Stimulated activated CD4-positive, alpha-beta T cell treated with anti-CD3 and anti-CD28 coated beads, Interleukin-4, amount 100 ng/mL, for 4 hours (primary cell): ENCODE data around the gene KCND2.

Experiments used
- DNase-seq, 2 experiments: peaks; one replicate each; pipeline ENCODE4 v3.0.0-alpha.2; 2020

Gene KCND2

DNA sequence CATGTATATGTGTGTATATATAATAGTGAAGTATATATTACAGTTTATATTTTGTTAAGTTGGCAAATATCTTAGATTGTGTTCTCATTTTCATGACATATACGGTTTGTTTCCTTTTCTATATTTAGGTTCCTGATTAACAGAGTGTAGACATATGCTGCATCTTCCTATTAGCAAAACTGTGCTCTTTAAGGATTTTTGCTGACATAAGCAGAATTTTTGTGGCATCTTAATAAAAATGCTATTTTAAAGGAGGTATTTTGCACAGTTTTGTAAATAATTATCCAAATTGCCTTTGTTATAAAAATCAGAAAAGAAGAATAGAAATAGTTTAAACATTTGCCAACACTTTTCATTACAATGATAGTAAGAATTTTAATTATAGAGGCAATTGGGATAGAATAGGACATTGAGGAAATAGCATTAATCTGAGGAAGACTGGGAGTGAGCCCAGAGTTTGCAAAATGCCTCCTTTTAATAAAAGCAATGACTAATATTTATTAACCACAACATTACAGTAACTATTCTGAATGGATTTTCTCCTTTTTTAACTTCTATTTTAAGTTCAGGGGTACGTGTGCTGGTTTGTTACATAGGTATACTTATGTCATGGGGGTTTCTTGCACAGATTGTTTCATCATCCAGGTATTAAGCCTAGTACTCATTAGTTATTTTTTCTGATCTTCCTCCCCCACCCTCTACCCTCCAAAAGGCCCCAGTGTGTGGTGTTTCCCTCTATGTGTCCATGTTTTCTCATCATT lies 38.2 kb downstream of the KCND2 start:
- no peak for DNase-seq

DNA sequence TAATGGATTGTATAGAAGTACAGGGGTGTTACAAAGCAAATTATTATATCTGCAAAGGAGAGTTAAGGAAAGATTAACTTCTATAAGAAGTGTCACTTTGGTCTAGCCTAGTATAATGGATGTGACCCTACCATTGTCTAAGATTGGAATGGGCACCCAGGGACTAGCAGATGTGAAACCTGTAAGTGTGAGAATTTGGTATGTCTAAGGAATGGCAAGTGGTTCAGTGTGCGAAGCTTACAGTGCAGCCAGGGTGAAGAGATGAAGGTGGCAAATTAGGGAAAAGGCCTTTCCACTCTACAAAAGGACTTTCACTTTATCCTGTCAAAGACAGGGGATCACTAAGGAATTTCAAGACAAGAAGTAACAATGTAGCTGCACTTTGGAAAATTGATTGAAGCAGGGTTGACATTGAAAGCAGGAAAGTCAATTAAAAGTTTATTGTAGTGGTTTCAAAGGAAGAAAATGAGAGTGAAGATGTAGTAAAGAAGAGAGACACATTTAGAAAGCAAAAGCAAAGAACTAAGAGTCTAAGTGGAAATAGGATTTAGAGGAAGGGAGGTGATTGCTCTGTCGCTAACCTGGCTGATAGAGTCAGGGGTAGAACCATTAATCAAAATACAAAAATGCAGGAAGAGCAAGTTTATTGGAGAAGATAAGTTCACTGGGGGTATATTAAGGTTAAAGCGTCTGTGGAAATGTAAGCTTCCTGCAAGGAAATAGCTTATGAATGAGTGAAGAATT lies 47.4 kb downstream of the KCND2 start:
- no peak for DNase-seq

DNA sequence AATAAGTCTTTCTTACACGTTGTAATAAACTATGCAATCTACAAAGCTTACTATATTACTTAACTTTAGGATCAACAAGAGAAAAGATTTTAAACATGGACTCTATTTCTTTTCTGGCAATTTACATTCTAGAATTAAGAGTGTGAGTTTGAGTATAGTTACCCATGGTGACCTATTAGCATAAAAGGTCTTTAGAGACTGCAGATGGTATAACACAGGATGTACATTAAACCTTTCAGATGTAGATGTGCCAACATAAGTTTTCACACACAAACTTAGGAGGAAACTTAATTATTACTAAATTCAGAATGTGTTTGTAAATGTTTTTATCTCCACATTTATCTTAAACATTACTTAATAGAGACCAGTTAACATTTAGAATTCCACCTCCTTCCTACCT lies 54.1 kb downstream of the KCND2 start:
- no peak for DNase-seq

DNA sequence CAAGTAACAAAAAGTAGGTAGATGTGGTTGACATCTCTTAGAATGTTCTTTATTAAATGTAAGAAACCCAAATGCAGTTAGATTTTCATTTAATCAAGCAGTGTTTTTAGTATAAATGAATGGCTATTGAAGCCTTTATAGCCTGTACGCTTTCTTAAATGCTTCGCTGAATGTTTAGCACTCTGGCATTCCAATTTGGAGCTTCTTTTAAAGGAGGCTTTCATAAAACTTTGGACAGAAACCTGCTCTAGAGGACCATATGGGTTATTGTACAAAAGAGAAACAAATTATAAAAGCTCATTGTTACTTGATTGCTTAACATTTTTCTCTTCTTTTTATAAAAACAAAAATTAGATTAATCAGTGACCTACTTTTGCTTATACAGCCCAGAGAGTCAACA lies 59.5 kb downstream of the KCND2 start:
- no peak for DNase-seq

DNA sequence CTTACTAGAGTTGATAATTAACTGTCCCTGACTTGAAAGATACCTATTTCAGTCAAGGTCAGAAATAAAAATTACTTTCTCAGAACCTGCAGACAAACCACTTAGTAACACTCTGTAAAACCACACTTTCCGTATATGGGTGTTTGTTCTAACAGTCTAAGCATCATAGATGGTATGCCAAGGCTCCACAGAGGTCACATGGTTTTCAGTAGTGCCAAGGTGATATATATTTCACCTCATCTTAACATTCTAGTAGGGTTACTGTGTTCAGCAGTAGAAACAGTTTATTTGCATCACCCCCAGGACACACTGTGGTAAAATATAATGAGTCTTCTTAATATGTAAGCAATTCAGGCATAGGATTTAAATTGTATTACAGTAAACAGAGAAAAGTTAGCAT lies 61.5 kb downstream of the KCND2 start:
- no peak for DNase-seq

DNA sequence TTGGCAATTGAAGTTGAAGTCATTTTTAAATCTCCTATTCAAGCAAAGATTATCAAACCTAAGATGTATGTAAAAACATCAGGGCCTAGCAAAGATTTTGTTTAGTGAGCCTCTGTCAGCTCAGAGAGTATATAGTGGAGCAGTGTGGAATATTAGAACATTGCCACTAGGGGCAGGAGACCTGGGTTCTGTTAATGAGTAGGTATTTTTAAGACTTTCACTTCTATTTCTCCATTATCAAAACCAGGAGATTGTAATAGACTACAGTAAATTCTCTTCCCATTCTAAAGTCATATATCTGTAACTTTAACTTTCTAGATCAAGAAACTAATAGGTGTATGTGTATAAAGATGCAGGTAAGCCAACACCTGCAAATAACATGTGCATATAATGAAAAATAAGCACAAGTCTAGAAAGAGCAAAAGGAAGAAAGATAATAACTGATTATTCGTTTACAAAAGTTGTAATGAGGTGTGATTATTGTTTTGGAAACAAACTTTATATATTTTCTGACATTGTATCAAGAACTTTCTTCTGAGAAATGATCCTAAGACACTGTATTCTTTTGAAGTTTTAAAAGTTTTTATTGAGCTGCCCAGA lies 64.4 kb downstream of the KCND2 start:
- no peak for DNase-seq

DNA sequence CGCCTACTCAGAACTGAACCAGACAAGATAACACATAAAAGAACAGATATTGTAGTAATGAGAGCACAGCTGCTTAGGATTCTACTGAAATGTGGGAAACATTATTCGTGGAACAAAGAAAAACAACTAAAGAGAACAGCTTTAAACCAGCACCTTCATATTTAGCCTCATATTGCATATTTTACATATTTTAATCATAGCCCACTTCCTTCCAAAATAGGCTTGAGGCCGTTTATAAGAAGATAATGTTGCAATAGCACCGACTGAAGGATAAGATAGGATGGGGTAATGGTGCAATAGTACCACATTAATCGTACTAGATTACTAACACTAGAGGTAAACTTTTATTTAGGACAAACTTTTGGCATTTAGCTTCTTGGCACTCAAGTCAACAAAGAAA lies 71.3 kb downstream of the KCND2 start:
- DNase-seq: no peak

DNA sequence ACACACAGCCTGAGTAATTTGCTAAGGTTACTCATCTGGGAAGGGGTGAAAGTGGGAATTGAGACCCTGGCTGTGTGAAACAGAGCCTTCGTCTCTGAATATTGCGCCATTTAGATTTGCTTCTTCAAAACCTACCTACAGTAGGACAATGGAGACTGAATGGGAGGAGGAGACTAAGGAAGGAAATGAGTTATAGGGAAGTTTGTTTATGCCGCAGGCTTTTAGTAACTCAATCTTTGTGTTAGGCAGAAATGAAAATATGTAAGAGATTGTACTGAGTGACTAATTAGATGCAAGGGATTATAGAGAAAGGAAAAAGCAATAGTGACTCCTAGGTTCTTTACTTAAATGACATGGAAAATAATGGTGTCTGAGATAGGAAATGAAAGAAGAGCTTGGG lies 80.2 kb downstream of the KCND2 start:
- DNase-seq: no peak

DNA sequence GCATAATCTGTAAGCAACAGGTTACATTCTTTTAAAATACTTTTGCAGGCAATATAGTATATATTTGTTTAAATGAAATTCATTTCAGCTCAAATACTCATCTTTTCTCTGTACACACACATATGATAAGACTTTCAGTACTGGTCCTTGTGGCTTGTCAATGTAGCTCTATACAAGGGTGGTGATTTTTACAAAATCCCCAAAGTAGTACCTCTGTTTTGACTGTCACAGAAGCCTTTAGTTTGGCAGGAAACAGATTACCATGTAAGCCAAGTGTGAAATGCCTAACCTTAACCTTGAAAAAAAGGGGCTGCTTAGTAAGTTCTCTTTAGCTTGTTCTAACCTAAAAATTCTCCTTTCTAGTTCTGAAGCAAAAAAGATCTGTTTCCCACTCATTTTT lies 87.9 kb downstream of the KCND2 start:
- DNase-seq: no peak

DNA sequence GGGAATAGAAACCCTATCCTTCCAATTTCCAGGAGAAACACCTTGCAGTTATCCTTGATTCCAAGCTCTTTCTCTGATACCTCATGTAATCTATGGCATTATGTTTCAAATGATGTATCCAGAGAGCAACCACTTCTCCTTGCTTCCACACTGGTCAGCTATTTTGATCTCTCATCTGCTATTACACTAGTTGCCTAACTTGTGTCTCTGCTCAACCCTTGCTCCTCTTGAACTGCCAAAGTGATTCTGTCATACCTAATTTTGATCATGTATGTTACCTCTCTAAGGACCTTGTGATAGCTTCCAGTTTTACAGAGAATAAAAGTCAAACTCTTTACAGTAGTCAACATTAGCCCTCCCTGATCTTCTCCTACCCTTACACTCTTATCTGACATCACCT lies 90.4 kb downstream of the KCND2 start:
- no peak for DNase-seq

DNA sequence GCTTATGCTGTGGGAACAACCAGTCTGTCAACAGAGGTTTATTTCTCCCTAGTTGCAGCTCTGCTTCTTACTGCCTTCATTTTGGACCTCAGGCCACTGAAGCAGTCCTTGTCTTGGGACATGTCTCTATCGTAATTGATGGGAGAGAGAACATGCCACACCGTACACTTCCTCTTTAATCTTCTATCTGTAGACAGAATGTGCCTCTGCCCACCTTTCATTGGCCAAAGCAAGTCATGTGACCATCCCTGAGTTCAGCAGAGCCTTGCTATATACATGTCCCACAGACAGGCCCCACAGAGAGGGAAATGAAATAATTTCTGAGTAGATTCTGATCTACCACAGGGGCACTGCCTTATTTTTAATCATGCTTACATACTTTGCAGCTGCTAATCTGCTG lies 98.0 kb downstream of the KCND2 start:
- no peak for DNase-seq

DNA sequence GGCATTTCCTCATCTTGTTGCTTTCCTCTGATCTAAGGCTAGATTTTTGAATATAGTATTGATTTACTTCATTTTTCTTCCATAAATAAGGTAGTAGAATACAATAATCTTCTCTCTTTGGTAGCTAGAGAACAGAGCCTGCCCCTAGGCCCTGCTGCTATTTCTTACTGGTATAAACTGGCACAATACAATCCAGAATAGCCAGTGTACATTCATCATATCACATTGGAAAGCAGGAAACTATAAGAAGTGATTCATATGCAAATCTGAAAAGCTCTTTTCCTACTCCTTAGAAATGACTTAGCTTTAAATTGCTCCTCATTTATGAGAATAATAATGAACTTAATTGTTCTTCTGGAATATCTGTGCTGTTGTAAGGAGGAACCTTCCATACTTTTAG lies 100.2 kb downstream of the KCND2 start:
- no peak for DNase-seq

DNA sequence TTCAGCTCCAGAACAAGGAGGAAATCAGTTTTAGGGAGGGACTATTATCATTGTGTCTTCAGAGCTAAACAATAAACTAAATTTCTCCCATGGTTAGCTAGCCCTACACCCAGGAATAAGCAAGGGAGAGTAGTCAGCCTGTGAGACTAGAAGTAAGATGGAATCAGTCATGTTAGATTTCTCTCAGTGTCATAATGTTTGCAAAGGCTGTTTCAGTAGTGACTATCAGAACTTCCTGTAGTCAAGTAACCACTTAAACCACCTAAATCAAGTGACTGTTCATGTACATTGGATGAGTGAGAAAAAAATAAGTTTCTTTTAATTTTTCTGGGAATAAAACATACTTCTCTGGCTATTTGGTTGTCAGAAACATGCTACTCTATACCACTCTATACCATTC lies 121.6 kb downstream of the KCND2 start:
- no peak for DNase-seq

DNA sequence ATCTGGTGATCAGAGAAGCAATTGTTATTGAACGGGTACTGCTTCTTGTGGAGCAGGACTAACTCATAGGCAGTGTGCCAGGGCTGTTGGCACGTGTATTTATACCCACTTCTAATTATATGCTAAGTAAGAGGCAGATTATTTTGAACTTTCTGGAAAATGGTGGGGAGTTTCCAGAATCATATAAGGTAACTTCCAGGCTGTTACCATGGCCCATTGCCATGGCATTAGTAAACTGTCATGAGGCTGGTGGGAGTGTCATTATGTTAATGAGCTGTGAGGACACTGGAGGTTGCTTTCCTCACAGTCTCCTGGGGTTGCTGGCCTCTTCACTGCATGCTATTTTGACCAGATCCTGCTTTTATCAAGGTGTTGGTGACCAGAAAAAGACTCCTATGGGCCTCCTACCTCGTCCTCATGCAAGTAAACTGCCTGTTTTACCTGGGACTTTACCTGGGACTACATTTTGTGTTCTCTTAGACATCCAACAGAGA lies 122.6 kb downstream of the KCND2 start:
- DNase-seq: no peak

DNA sequence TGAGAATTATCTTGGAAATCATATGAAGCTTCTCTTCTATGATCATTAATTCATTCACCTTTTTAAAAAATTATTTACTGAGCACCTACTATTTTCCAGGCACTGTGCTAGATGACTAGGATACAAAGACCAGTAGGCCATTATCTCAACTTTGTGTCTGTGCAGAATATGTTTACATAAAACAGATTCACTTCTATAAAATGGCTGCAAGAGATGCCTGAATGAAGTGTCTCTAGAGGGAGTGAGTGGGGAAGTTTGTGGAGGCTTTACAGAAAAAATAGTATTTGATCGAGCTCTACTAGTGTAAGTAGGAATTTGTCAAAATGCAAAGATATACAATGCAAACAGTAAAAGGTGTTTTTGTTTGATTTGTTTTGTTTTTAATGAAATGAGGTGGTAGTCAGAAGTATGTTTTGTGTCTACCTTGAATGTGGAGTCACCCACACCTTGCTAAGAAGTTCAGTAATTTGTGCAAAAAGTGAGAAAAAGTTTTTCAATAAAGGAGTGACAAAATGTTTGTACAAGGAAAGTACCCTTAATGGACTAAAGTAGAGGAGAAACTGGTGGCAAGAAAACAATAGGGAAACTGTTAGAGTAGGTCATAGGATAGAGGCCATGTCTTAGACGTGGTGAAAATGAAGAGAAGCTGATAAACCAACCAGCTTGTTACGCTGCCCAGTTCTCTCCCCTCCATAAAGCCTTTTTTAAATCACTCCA lies 125.5 kb downstream of the KCND2 start:
- no peak for DNase-seq

DNA sequence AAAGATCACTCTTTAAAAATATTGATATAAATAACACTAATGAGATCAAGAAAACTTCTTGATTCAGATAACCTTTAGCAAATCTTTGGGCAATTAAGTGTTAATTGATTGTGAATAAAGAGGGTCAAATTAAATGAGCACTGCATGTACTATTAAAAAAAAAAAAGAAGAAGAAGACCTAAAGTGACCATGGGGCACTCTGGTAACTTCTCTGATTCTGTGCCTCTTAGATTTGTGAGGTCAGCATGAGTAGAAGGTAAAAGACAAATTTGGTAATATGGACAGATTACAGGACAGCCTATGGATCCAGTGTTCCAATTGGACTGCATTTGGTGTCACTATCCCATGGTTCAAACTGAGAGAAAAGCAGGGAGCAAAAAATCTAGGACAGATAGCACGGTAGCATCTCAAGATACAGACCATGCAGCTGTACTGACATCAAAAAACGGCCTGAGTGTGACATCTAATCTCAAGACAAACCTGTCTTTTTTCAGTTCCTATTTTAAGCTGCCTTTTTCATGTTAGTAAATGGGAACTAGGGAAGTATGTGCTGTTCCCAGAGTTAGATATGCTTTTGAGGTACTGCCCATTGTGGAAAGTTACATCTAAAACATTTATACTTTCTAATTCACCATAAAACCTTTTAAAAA lies 128.0 kb downstream of the KCND2 start:
- no peak for DNase-seq

DNA sequence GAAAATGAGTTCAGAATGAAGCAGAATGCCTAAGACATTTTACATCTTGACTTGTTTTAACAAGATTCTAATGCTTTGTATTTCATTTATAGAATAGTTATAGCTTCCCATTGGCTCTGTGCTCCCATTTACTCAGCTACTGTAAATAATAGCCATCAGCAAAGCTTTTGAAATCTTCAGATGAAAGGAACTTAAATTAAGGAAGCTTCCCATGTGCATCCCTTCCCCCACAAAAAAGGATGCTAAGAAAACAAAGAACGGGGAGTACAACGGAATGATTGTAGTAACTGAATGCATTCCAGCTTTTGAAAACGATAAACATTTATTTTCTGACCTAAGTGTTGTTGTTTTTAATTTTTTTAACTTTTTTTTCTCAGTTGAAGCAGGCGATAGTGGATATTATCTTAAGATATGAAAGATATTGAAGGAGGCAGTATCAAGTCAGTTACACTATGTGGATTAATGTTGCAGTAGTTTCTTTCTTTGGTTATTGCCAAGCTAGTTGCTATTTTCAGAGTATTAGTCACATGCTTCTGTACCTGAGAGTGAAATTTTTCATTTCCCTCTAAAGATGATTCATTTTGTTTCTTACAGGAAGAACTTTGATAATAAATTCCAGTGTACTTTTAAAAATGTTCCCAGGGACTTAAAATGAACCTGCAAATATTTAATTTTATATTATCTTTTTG lies 129.2 kb downstream of the KCND2 start:
- DNase-seq: no peak

DNA sequence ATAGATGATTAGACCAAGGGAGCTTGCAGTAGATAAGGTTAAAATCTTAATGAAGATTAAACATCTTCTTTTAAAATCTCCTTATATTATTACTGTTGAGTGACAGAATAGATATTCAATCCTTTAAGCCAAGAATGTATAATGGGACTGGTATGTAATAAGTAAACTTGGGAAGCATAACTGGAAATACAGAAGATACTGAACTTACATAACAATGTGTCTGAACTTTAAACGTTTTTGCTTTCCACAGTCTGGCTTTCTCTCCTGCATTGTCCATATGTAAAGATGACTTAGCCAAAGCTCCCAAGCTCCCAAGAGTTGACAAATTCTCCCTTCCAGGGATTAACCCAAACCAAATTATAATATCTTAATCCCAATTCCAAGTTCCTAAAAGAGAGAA lies 129.8 kb downstream of the KCND2 start:
- no peak for DNase-seq

DNA sequence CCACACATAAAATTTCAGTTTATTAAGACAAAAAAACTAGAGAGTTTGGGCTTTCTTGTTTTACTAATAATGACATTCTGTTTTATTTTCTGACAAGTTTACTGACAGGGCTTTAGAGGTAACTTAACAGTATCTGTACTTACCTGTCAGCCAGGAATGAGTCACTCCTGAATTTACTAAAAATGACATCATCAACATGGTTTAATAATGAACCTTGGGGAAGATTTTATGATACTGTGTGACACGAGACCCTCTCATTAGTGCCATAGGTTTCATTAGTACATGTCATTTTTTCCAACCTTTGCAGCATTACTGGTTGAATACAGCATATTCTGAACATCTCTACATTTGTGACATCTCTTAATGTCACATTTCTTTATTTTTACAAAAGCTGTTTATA lies 131.1 kb downstream of the KCND2 start:
- DNase-seq: no peak

DNA sequence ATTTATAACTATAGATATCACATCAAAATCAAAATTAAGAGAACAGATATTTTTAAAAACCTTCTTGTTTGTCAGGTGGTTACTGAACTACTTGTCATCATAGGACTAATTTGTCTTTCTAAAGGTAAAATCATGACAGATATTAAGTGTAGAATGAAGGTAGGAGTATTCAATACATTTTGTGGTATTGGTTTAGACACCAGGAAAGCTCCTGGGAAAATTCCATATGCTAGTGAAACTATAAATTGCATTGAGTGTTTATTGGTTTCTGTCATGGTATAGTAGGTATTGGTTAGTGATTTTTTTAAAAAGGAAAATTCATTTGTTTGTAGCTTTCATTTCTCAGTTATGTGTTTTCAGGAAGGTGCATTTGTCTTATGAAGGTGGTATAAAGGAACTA lies 132.7 kb downstream of the KCND2 start:
- DNase-seq: no peak

DNA sequence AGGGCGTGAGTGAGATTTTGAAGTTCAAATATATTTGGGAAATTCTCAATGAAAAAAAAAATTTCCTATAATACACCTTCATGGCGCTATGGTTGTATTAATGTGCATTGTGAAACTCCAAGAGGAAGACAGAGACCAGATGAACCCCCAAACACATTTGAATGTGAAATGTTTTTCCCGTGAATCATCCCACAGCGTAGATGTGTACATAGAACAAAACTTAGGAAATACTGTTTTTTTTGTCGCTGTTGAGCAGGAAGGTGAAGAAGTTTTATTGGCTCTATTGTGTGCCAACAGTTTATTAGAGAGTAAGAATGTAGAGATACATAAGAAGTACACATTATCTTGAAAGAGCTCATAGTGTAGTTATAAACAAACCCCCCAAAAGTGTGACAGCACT lies 134.0 kb downstream of the KCND2 start:
- no peak for DNase-seq
